MCF 10A (cell line): Measurements from ENCODE around the gene SPON1. TPM values are rescaled to one million over a fixed set of nuclear protein-coding genes. Genes with fewer than 3 reads are reported as not detected.
"Not testable (repeated sequence)": the region's sequence is repeated elsewhere in the genome, so short reads cannot be mapped to it uniquely, and the experiment has no call there.

Experiments used
- BruUV-seq: library from RNA; stranded (reverse); fragments of 400-500 nt; replicated peaks from 2 replicates; lab custom pipeline; 2021; lab: Mats Ljungman, UMichigan
- CTCF ChIA-PET: fragments of 300-600 bp; sonication (Branson Sonifier 250); formaldehyde crosslinking; extraction: SDS; loops from one replicate; lab custom pipeline; 2021; ENCODE audit warnings: antibody characterized with exemption, inconsistent platforms; lab: Yijun Ruan, JAX
- POLR2A ChIA-PET: fragments of 300-600, 350-650 bp; sonication (Branson Sonifier 250); formaldehyde crosslinking; extraction: SDS; loops from one replicate; lab custom pipeline; 2020; ENCODE audit warnings: antibody characterized with exemption, inconsistent platforms; lab: Yijun Ruan, JAX
- DNase-seq: peaks from one replicate; pipeline ENCODE4 v3.0.0-alpha.2; 2018; ENCODE audit not compliant: unreplicated experiment
- H3K27ac Mint-ChIP-seq: one replicate; pipeline ENCODE4 v1.8.0; 2022; ENCODE audit warnings: mild to moderate bottlenecking, low read depth, mixed read lengths; ENCODE audit not compliant: unreplicated experiment
- H3K27me3 Mint-ChIP-seq: one replicate; pipeline ENCODE4 v1.8.0; 2022; ENCODE audit warnings: mixed read lengths; ENCODE audit not compliant: insufficient read depth, unreplicated experiment
- H3K36me3 Mint-ChIP-seq: one replicate; pipeline ENCODE4 v1.8.0; 2022; ENCODE audit warnings: mild to moderate bottlenecking, moderate library complexity, mixed read lengths; ENCODE audit not compliant: insufficient read depth, unreplicated experiment
- H3K4me1 Mint-ChIP-seq: one replicate; pipeline ENCODE4 v1.8.0; 2022; ENCODE audit warnings: mixed read lengths; ENCODE audit not compliant: insufficient read depth, unreplicated experiment
- H3K4me3 Mint-ChIP-seq: one replicate; pipeline ENCODE4 v1.8.0; 2022; ENCODE audit warnings: mild to moderate bottlenecking, moderate library complexity, mixed read lengths; ENCODE audit not compliant: unreplicated experiment
- H3K9me3 Mint-ChIP-seq: one replicate; pipeline ENCODE4 v1.8.0; 2022; ENCODE audit warnings: mixed read lengths; ENCODE audit not compliant: unreplicated experiment
- intact Hi-C: fragments of 100-400 bp; cut with micrococcal nuclease; formaldehyde crosslinking; loops from 2 replicates; pipeline ENCODE4 v1.14.1; 2022
- total RNA-seq: library from RNA; stranded (reverse); gene quantifications from 2 replicates; pipeline ENCODE4 v1.2.3, GENCODE V29; 2022
- TF ChIP-seq, protein P1 (sequence below): fragments of 200-600 bp; IDR thresholded peaks from one replicate; pipeline ENCODE4 v1.8.0; 2022; ENCODE audit warnings: antibody characterized with exemption, mild to moderate bottlenecking; ENCODE audit not compliant: unreplicated experiment

SPON1 gene
- total RNA-seq, 1 experiment from 2014 or later: not detected

DNA sequence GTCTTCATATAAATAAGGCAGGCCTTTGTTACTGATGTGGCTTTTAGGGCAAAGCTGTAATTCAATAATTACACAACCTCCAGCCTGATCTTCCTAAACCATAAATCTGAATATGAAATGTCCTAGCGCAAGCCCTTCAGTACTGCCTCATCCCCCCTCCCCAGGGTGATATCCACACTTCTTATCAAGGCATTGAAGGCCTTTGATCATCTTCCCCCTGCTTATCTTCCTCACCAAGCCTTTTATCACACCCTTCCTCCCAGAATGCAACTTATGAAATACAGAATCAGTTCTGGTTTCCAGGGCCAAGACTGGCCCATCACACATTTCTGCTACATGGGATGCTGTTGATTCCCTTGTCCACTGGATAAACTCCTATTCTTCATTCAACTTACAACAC is 12.1 kb downstream of the SPON1 start:
- Mint-ChIP-seq H3K36me3 (no peaks in the 10 kb centered on the region), H3K27me3 (peaks cover 82% of the 10 kb centered on the region), H3K4me3 (no peak overlapping the region), H3K9me3 (no peaks in the 10 kb centered on the region), H3K27ac (no peak overlapping the region), H3K4me1 (no peaks in the 10 kb centered on the region)
- no TSS peak for BruUV-seq
- DNase-seq: no peak
- ChIA-PET POLR2A (no interaction called here), CTCF (interaction anchor here (6.9 to 8.5 kb wide), 2 partner anchors 19 to 174 kb away, joined by 62 to 125 read pairs; no protein-coding TSS in a partner anchor)
- TF ChIP-seq, protein P1, sequence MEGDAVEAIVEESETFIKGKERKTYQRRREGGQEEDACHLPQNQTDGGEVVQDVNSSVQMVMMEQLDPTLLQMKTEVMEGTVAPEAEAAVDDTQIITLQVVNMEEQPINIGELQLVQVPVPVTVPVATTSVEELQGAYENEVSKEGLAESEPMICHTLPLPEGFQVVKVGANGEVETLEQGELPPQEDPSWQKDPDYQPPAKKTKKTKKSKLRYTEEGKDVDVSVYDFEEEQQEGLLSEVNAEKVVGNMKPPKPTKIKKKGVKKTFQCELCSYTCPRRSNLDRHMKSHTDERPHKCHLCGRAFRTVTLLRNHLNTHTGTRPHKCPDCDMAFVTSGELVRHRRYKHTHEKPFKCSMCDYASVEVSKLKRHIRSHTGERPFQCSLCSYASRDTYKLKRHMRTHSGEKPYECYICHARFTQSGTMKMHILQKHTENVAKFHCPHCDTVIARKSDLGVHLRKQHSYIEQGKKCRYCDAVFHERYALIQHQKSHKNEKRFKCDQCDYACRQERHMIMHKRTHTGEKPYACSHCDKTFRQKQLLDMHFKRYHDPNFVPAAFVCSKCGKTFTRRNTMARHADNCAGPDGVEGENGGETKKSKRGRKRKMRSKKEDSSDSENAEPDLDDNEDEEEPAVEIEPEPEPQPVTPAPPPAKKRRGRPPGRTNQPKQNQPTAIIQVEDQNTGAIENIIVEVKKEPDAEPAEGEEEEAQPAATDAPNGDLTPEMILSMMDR: no peak
- intact Hi-C loops: no loop called here

DNA sequence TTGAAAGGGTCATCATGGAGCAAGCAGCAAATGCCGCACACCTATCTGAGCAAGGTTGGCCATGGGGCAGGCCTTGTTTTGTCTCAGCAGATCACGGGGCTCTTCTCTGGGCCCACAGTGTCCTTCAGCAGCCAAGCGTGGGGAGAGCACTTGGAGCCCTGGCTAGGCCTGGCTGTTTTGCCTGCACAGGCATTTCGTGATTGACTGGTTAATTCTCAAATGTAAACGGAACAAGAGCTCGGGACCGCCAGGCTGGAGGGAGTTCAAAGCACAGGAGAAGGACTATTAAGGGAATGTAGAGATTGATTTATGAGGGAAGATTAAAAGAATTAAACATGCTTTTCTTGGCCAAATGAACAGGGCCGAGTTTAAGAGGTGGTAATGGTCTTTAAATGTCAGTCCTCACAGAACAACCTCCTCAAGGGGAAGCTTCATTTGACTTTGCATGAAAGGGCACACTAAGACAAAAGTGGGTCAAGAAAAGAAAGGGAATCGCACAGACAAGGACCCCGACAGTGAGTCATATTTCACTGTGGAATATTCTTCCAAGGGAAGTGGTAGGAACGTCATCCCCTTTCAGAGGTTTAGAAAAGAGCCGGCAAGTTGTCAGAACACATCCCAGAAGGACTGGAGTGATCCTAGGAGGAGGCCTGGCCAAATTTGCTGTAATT is 20.7 kb downstream of the SPON1 start:
- ChIA-PET POLR2A (interaction anchor here (0.6 kb wide), 1 partner anchor 30 kb away, joined by 3 read pairs; no protein-coding TSS in a partner anchor), CTCF (interaction anchor here (0.6 kb wide), 1 partner anchor 204 kb away, joined by 3 read pairs; no protein-coding TSS in a partner anchor)
- no TSS peak for BruUV-seq
- no peak overlapping the region for H3K4me3 Mint-ChIP-seq
- peaks cover 35% of the 10 kb centered on the region for H3K27me3 Mint-ChIP-seq
- no peaks in the 10 kb centered on the region for H3K4me1 Mint-ChIP-seq
- H3K9me3 Mint-ChIP-seq: no peaks in the 10 kb centered on the region
- no peak for DNase-seq
- TF ChIP-seq, protein P1: no peak
- no peak overlapping the region for H3K27ac Mint-ChIP-seq
- intact Hi-C loops: no loop called here
- H3K36me3 Mint-ChIP-seq: no peaks in the 10 kb centered on the region

DNA sequence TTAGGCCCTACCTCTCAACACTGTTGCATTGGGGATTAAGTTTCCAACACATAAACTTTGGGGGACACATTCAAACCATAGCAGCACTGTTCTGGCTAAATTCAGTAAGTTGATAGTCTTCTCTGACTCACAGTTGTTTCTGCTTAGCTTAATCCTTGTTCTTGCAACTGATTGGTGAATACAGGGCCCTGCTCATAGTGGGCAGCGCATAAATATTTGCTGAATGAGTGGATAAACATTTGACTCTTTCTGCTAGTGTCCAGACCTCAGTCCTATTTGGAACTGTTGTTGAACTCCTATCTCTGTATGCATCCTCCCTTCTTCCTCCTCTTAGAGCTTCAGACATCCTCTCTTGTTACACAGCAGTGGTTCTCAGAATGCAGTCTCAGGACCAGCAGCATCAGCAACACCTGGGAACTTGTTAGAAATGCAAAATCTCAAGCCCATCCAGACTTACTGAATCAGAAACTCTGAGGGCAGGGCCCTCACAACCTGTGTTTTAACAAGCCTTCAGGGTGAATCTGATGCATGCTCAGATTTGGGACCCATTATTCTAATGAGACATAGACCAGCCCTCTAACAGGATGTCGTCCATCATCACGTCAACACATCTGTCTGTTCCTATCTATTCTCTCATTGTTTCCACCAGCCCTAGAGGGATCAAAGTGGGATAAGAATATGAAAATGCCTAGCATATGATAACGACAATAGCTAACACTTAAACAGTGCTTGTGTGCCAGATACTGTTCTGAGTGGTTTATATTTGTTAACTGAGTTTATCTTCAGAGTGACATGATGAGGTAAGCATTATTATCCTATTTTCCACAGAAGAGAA is 22.3 kb downstream of the SPON1 start:
- peaks cover 35% of the 10 kb centered on the region for H3K27me3 Mint-ChIP-seq
- no peak overlapping the region for H3K27ac Mint-ChIP-seq
- POLR2A ChIA-PET: no interaction called here
- CTCF ChIA-PET: interaction anchor here (0.5 to 0.6 kb wide), 3 partner anchors 16 to 150 kb away, joined by 3 to 4 read pairs (median 3); no protein-coding TSS in a partner anchor
- intact Hi-C loops: no loop called here
- TF ChIP-seq, protein P1: no peak
- DNase-seq: peak; percentile 8
- H3K4me1 Mint-ChIP-seq: no peaks in the 10 kb centered on the region
- no peak overlapping the region for H3K4me3 Mint-ChIP-seq
- no peaks in the 10 kb centered on the region for H3K9me3 Mint-ChIP-seq
- no peaks in the 10 kb centered on the region for H3K36me3 Mint-ChIP-seq
- no TSS peak for BruUV-seq

DNA sequence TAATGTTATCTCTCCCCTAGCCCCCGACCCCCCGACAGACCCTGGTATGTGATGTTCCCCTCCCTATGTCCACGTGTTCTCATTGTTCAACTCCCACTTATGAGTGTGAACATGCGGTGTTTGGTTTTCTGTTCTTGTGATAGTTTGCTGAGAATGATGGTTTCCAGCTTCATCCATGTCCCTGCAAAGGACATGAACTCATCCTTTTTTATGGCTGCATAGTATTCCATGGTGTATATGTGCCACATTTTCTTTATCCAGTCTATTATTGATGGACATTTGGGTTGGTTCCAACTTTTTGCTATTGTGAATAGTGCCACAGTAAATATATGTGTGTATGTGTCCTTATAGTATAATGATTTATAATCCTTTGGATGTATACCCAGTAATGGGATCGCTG is 24.2 kb downstream of the SPON1 start:
- DNase-seq, POLR2A ChIA-PET, BruUV-seq, H3K36me3 Mint-ChIP-seq, H3K4me1 Mint-ChIP-seq, H3K27ac Mint-ChIP-seq, H3K4me3 Mint-ChIP-seq, H3K9me3 Mint-ChIP-seq, intact Hi-C loops: not testable (repeated sequence)
- H3K27me3 Mint-ChIP-seq: peaks cover 47% of the 10 kb centered on the region
- CTCF ChIA-PET: interaction anchor here (0.6 kb wide), 1 partner anchor 13 kb away, joined by 3 read pairs; no protein-coding TSS in a partner anchor

DNA sequence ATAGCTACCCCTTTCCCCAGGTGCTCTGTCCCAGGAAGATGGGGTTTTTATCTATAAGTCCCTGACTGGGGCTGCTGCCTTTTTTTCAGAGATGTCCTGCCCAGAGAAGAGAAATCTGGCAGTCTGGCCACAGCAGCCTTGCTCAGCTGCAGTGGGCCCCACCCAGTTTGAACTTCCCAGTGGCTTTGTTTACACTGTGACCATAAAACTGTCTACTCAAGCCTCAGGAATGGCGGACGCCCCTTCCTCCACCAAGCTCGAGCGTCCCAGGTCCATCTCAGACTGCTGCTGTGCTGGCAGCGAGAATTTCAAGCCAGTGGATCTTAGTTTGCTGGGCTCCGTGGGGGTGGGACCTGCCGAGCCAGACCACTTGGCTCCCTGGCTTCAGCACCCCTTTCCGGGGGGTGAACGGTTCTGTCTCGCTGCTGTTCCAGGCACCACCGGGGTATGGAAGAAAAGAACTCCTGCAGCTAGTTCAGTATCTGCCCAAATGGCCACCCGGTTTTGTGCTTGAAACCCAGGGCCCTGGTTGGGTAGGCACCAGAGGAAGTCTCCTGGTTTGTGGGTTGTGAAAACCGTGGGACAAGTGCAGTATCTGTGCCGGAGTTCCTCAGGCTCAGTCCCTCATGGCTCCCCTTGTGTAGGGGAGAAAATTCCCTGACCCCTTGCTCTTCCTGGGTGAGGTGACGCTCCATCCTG is 29.8 kb downstream of the SPON1 start:
- H3K9me3 Mint-ChIP-seq, POLR2A ChIA-PET, H3K4me3 Mint-ChIP-seq, H3K36me3 Mint-ChIP-seq, H3K27ac Mint-ChIP-seq, H3K4me1 Mint-ChIP-seq, CTCF ChIA-PET, intact Hi-C loops, BruUV-seq: not testable (repeated sequence)
- H3K27me3 Mint-ChIP-seq: peaks cover 61% of the 10 kb centered on the region
- DNase-seq: peak; percentile 26
